HG03060 (cell line): ENCODE data around the gene HTR1E.
"Not testable (repeated sequence)": the region's sequence is repeated elsewhere in the genome, so short reads cannot be mapped to it uniquely, and the experiment has no call there.

Experiments used
- ATAC-seq: cut with Tn5 transposase; IDR thresholded peaks from one replicate; pipeline ENCODE4 v1.9.1; 2021; ENCODE audit warnings: low read depth, moderate number of reproducible peaks; ENCODE audit not compliant: unreplicated experiment

The HTR1E gene

GRCh38 chr6:86937219-86938079, at the start of gene HTR1E:
Gene HTR1E, plus strand, starts transcription at chr6:86937528. Its CDS starts 77,807 bp downstream, at chr6:87015335.
- no peak for ATAC-seq

- no peak for ATAC-seq
These were observed 49.0 kb upstream of the HTR1E start for GRCh38 chr6:86888301-86888700.

- not testable (repeated sequence) for ATAC-seq
These were observed 40.1 kb upstream of the HTR1E start for GRCh38 chr6:86897265-86897664.

- no peak for ATAC-seq
These were observed 23.5 kb upstream of the HTR1E start for GRCh38 chr6:86913795-86914194.

- no peak for ATAC-seq
These were observed 20.9 kb upstream of the HTR1E start for GRCh38 chr6:86916393-86916792.

GRCh38 chr6:86927138-86927537, 10.2 kb upstream of the HTR1E start:
- ATAC-seq: not testable (repeated sequence)

- ATAC-seq: not testable (repeated sequence)
These were observed 9.5 kb upstream of the HTR1E start for GRCh38 chr6:86927859-86928258.

GRCh38 chr6:86934365-86934764, 3.0 kb upstream of the HTR1E start:
- ATAC-seq: no peak

GRCh38 chr6:86936834-86937218, 502 bp upstream of the HTR1E start:
- ATAC-seq: no peak

GRCh38 chr6:86938814-86939213, 1.5 kb downstream of the HTR1E start:
- no peak for ATAC-seq

- no peak for ATAC-seq
These were observed 4.1 kb downstream of the HTR1E start for GRCh38 chr6:86941461-86941860.

- no peak for ATAC-seq
These were observed 5.6 kb downstream of the HTR1E start for GRCh38 chr6:86942769-86943516.

- ATAC-seq: no peak
These were observed 6.6 kb downstream of the HTR1E start for GRCh38 chr6:86943819-86944407.

GRCh38 chr6:86949771-86950170, 12.4 kb downstream of the HTR1E start:
- ATAC-seq: no peak

GRCh38 chr6:86952991-86953390, 15.7 kb downstream of the HTR1E start:
- ATAC-seq: no peak

- no peak for ATAC-seq
These were observed 22.3 kb downstream of the HTR1E start for GRCh38 chr6:86959656-86960055.

- ATAC-seq: no peak
These were observed 24.3 kb downstream of the HTR1E start for GRCh38 chr6:86961455-86962200.

GRCh38 chr6:86963352-86963751, 26.0 kb downstream of the HTR1E start:
- ATAC-seq: no peak

- no peak for ATAC-seq
These were observed 26.8 kb downstream of the HTR1E start for GRCh38 chr6:86964029-86964579.

GRCh38 chr6:86966271-86966670, 28.9 kb downstream of the HTR1E start:
- ATAC-seq: no peak
